NCI-H2081 treated with DMSO at 0.1 percent for 48 hours (cell line): ENCODE data around the gene ZNF664.

Experiments used
- DNase-seq: peaks from one replicate; lab custom pipeline; 2025; lab: John Stamatoyannopoulos, UW

Gene ZNF664

GRCh38 chr12:123958876-123959275 is 14.1 kb upstream of the ZNF664 start:
- DNase-seq, result no peak

- no peak for DNase-seq
Measured at GRCh38 chr12:123960029-123960735, 12.8 kb upstream of the ZNF664 start.

DNA sequence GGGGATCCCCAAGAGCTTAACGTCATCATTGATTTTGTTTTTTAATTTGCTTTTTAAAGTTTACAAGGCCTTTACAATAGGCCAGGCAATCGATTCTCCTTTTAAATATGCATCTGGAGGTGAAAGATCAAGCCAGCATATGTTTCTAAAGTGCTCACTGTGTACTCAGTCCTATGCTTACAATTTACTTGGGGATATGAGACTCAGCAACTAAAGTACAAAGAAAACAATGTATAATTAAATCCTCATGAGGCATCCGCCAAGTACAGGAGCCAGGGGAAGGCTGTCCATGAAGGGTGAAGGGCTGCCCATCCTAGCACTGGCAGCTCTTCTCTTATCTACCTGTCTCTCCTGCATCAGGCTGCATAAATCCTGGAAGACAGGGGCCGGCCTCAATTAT is 12.2 kb upstream of the ZNF664 start:
- no peak for DNase-seq

- DNase-seq, result no peak
Measured at GRCh38 chr12:123961585-123962345, 11.2 kb upstream of the ZNF664 start.

- no peak for DNase-seq
Measured at GRCh38 chr12:123962513-123962912, 10.5 kb upstream of the ZNF664 start.

GRCh38 chr12:123963821-123964220 is 9.2 kb upstream of the ZNF664 start:
- no peak for DNase-seq

GRCh38 chr12:123965382-123965781 is 7.6 kb upstream of the ZNF664 start:
- no peak for DNase-seq

DNA sequence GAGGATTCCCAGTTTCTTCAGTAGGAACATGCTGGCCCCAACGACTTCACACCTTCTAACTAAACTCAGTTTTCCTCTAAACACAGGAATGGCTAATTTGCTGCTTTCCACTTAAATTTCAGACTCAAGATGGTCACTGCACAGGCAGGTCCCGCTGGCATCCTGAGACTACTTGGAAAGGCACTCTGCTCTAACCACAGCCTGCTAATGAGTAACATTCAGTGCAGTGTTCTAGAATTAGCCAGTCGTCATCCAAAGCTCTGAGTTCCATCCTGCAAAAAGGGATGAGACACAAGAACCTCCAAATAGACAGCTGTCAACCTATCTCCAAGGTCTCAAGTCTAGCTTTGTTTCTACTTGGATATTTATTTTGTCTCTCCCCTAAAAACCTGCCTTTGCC is 6.4 kb upstream of the ZNF664 start:
- no peak for DNase-seq

DNA sequence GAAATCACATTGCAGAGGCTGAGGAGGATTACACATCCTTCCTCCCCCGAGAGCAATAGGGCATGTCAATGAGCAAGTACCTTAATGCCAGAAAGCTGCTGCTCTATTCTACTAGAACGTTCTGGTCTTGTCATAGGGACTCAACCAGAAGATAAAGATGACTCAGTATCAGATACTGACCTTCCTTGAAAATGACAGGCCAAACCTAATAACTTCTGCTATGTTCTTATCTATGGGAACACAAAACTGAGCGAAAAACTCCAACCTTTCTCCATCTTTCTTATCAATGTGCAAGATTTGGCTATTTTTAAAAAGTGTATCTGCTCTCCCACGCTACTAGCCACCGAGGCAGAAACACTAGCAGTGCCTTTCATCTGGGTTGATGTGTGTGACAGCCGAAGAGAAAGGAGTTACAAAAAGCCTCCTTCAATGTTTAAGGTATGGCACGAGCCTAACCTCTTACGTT is 5.9 kb upstream of the ZNF664 start:
- no peak for DNase-seq

- no peak for DNase-seq
Measured at GRCh38 chr12:123971449-123971769, 1.6 kb upstream of the ZNF664 start.

- DNase-seq, result no peak
Measured at GRCh38 chr12:123971770-123972456, 1.1 kb upstream of the ZNF664 start.

- DNase-seq, result no peak
Measured at GRCh38 chr12:123973552-123974341, 732 bp downstream of the ZNF664 start.

GRCh38 chr12:123976227-123976826 is 3.3 kb downstream of the ZNF664 start:
- no peak for DNase-seq

DNA sequence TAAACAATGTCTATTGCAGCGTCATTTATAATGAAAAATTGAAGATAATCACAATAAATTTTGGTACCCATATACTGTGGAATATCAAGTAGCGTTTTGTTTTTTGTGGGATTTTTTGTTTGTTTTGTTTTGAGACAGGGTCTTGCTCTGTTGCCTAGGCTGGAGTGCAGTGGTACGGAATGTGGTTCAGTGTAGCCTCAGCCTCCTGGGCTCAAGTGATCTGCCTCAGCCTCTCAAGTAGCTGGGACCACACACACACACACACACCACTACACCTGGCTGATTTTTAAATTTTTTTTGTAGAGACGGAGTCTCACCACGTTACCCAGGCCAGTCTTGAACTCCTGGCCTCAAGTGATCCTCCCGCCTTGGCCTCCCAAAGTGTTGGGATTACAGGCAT is 6.6 kb downstream of the ZNF664 start:
- DNase-seq, result no peak

GRCh38 chr12:123982269-123982668 is 9.3 kb downstream of the ZNF664 start:
- DNase-seq, result no peak

- no peak for DNase-seq
Measured at GRCh38 chr12:123983822-123984485, 10.9 kb downstream of the ZNF664 start.

DNA sequence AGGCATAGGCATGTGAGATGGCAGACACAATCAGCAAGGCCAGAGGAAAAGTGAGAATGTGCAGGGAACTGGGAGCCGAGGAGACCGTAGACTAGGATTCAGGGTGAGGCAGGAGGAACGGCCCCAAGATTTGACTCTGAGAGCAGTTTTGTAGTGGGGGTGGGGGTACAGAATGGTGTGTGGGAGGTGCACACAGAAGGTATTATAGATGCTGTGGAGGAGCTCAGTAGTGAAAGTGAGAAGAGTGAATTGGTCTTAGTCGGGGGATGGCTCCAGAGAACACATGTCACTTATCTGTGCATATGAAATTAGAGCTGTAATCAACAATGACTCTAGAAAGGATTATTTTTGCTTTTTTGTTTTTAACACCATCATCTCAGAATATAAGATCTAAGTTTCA is 11.9 kb downstream of the ZNF664 start:
- DNase-seq, result no peak

DNA sequence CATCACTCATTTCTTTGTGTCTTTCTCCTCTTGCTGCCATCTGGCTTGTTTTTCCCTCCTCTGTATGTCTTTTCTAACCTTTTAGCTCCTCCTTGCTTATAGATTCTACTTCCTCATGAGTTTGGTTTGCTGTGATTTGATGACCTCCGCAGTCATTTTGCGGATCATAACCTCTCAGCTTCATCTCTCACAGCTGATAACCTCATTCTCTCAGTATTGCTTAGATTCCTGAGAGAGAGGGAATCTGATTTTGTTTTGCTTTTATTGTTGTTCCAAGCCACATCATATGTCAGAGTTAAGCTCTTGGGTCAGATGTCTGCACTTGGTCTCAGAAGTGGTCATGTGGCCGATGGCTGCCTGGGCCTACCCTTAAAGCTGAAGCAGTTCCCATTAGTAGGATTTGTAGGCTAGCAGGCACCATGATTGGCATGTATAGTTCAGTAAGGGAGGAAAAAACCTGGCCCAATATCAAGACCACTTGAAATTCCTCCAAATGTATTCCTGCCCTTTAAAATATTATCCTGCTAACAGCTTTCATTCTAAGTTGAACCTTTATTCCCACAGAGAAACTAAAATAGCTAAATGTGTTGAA is 13.5 kb downstream of the ZNF664 start:
- no peak for DNase-seq

DNA sequence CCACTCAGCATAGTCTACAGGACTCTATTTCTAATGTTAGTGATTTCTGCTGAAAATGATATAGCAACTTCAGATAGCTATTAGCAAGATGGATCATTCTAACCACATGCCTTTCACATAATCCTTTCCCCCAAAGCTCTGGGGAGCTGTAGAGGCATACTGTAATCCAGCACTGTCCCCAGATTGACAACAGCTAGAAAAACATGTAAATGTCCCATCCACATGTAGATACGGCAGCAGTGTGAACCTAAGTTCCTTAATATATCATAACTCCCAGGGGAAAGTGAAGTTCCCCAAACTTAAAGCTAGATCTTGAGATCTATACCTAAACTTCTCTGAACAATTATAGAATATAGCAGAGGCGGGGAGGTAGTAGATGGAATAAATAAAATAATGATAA is 14.0 kb downstream of the ZNF664 start:
- no peak for DNase-seq

DNA sequence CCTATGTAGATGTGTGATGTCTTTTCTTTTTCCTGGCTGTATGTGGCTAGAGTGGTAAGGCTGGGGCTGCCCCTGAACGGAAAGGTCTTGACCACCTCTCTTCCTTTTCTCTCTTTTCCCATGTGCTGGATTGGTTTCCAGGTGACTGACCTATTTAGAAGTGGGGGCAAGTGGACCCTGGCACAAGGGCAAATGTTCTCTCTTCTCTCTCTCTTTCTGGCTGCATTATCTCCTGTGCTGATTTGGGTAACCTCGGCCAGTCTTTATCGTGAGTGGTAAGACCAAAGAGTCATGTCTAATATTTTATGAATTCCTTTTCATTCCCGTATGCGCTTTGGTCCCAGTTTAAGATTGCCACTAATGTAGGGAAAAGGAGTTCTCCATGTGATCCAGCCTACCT is 16.2 kb downstream of the ZNF664 start:
- no peak for DNase-seq

- no peak for DNase-seq
Measured at GRCh38 chr12:123989753-123990152, 16.7 kb downstream of the ZNF664 start.
